MM.1S (cell line): ENCODE measurements around the gene MMP25.
"Not testable (repeated sequence)": the region's sequence is repeated elsewhere in the genome, so short reads cannot be mapped to it uniquely, and the experiment has no call there.

ENCODE experiments used
- DNase-seq: peaks from one replicate; pipeline ENCODE4 v3.0.0-alpha.2; 2015
- H2AFZ ChIP-seq: fragments of 300-600 bp; sonication (generic); 2 replicates; pipeline ENCODE4 v1.6.0; 2016; ENCODE audit warnings: antibody characterized with exemption, low read length
- H3F3A ChIP-seq: fragments of 300-600 bp; sonication (generic); 2 replicates; pipeline ENCODE4 v1.6.1; 2016; ENCODE audit warnings: mild to moderate bottlenecking, antibody characterized with exemption, low read length, moderate library complexity, mixed read lengths; ENCODE audit not compliant: insufficient read depth
- H3K27ac ChIP-seq: fragments of 300-600 bp; sonication (generic); 2 replicates; pipeline ENCODE4 v1.5.1; 2016; ENCODE audit warnings: mild to moderate bottlenecking, low read length
- H3K27me3 ChIP-seq: fragments of 300-600 bp; sonication (generic); replicated peaks from 2 replicates; pipeline ENCODE4 v1.6.0; 2016; ENCODE audit warnings: low read length; ENCODE audit not compliant: insufficient read depth
- H3K36me3 ChIP-seq: fragments of 300-600 bp; sonication (generic); replicated peaks from 2 replicates; pipeline ENCODE4 v1.6.1; 2016; ENCODE audit warnings: mild to moderate bottlenecking, low read length, mixed read lengths; ENCODE audit not compliant: insufficient read depth
- H3K4me1 ChIP-seq: fragments of 300-600 bp; sonication (generic); 2 replicates; pipeline ENCODE4 v1.6.1; 2016; ENCODE audit warnings: low read length, mixed read lengths
- H3K4me2 ChIP-seq: fragments of 300-600 bp; sonication (generic); 2 replicates; pipeline ENCODE4 v1.6.0; 2016; ENCODE audit warnings: low read depth, low read length
- H3K4me3 ChIP-seq: fragments of 300-600 bp; sonication (generic); 2 replicates; pipeline ENCODE4 v1.5.1; 2016; ENCODE audit warnings: low read length, mixed read lengths
- H3K79me2 ChIP-seq: fragments of 300-600 bp; sonication (generic); 2 replicates; pipeline ENCODE4 v1.6.1; 2016; ENCODE audit warnings: mixed run types, low read length, mixed read lengths
- H3K9ac ChIP-seq: fragments of 300-600 bp; sonication (generic); 2 replicates; pipeline ENCODE4 v1.6.1; 2016; ENCODE audit warnings: low read length, mixed read lengths
- H3K9me2 ChIP-seq: fragments of 300-600 bp; sonication (generic); replicated peaks from 2 replicates; pipeline ENCODE4 v1.6.1; 2016; ENCODE audit warnings: mild to moderate bottlenecking, low read length, mixed read lengths; ENCODE audit not compliant: insufficient read depth
- H3K9me3 ChIP-seq: fragments of 300-600 bp; sonication (generic); replicated peaks from 2 replicates; pipeline ENCODE4 v1.6.1; 2016; ENCODE audit warnings: mild to moderate bottlenecking, low read length, mixed read lengths; ENCODE audit not compliant: insufficient read depth
- H4K20me1 ChIP-seq: fragments of 300-600 bp; sonication (generic); 2 replicates; pipeline ENCODE4 v1.6.1; 2016; ENCODE audit warnings: mild to moderate bottlenecking, low read length, moderate library complexity, mixed read lengths; ENCODE audit not compliant: insufficient read depth
- CTCF ChIP-seq: fragments of 300-600 bp; sonication (generic); IDR thresholded peaks from 2 replicates; pipeline ENCODE4 v1.5.1; 2016; ENCODE audit warnings: antibody characterized with exemption, low read length, mixed read lengths
- EZH2 ChIP-seq: fragments of 300-600 bp; sonication (generic); optimal IDR thresholded peaks from 2 replicates; pipeline ENCODE3; 2017; ENCODE audit warnings: low read depth, mild to moderate bottlenecking, antibody characterized with exemption, low read length, mixed read lengths
- EZH2phosphoT487 ChIP-seq: fragments of 300-600 bp; sonication (generic); IDR thresholded peaks from 2 replicates; pipeline ENCODE4 v1.6.1; 2018; ENCODE audit warnings: antibody characterized with exemption, low read length

MMP25 gene

GRCh38 chr16:3080024-3080423 lies 33.7 kb downstream of the MMP25 start:
- Histone ChIP-seq H3K27ac (no peak overlapping the region), H3K4me3 (no peak overlapping the region)

DNA sequence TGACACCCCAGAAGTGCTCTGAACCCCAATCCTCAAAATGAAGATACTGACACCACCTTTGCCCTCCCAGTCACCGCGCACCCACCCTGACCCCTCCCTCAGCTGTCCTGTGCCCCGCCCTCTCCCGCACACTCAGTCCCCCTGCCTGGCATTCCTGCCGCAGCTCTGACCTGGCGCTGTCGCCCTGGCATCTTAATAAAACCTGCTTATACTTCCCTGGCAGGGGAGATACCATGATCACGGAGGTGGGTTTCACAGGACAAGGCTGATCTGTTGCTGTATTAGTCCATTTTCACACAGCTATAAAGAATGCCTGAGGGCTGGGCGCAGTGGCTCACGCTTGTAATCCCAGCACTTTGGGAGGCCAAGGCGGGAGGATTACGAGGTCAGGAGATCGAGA lies 35.6 kb downstream of the MMP25 start:
- H3K9ac ChIP-seq, H3K27ac ChIP-seq, H3K4me2 ChIP-seq, H3K4me3 ChIP-seq, H3K4me1 ChIP-seq, H3K9me3 ChIP-seq, H3K9me2 ChIP-seq, H4K20me1 ChIP-seq, H2AFZ ChIP-seq, H3K36me3 ChIP-seq, H3K79me2 ChIP-seq, DNase-seq, H3F3A ChIP-seq: not testable (repeated sequence)
- peaks cover 40% of the 10 kb centered on the region for H3K27me3 ChIP-seq

More at GRCh38 chr16:3080024-3080423, 33.7 kb downstream of the MMP25 start:
- Histone ChIP-seq H3F3A (0 out of 2 replicates have a peak, but pooled peaks cover 8% of the 10 kb centered on the region), H3K4me1 (peaks cover 23% of the 10 kb centered on the region), H3K9me3 (no peaks in the 10 kb centered on the region), H3K9ac (no peak overlapping the region), H2AFZ (no peak overlapping the region), H3K36me3 (no peaks in the 10 kb centered on the region), H4K20me1 (no peaks in the 10 kb centered on the region), H3K27me3 (peaks cover 36% of the 10 kb centered on the region), H3K79me2 (no peaks in the 10 kb centered on the region), H3K4me2 (no peak overlapping the region), H3K9me2 (no peaks in the 10 kb centered on the region)
- DNase-seq, result no peak
- TF ChIP-seq CTCF (no peak), EZH2phosphoT487 (no peak), EZH2 (no peak)

DNA sequence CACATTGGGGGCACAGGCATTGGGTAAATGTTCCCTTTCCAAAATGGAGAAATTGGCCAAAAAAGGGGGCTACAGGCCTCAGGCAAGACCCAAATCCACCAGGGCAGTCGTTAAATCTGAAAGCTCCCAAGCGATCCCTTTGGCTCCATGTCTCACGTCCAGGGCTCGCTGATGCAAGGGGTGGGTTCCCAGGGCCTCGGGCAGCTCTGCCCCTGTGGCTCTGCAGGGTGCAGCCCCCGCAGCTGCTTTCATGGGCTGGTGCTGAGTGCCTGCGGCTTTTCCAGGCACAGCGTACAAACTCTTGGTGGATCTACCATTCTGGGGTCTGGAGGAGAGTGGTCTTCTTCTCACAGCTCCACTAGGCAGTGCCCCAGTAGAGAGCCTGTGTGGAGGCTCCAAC lies 37.0 kb downstream of the MMP25 start:
- H2AFZ ChIP-seq, H3K36me3 ChIP-seq, H3K27ac ChIP-seq, H3K4me1 ChIP-seq, H4K20me1 ChIP-seq, DNase-seq, H3K9ac ChIP-seq, H3K4me2 ChIP-seq, H3K4me3 ChIP-seq, H3K9me3 ChIP-seq, H3K9me2 ChIP-seq, H3K79me2 ChIP-seq, H3F3A ChIP-seq: not testable (repeated sequence)
- peaks cover 43% of the 10 kb centered on the region for H3K27me3 ChIP-seq

DNA sequence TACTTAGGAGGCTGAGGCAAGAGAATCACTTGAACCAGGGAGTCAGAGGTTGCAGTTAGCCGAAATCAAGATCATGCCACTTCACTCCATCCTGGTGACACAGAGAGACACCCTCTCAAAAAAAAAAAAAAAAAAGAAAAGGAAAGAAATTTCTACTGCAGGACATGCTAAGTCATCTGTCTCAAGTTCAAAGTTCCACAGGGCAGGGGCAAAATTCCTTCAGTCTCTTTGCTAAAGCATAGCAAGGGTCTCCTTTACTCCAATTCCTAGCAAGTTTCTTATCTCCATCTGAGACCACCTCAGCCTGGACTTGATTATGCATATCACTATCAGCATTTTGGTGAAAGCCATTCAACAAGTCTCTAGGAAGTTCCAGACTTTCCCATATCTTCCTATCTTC lies 38.1 kb downstream of the MMP25 start:
- Histone ChIP-seq H3K4me2 (no peak overlapping the region), H3K9me3 (no peaks in the 10 kb centered on the region)

More for the DNA sequence above, 38.1 kb downstream of the MMP25 start:
- Histone ChIP-seq H3K27me3 (peaks cover 41% of the 10 kb centered on the region), H2AFZ (no peak overlapping the region), H3K79me2 (no peaks in the 10 kb centered on the region), H3K4me3 (no peak overlapping the region), H3K36me3 (no peaks in the 10 kb centered on the region), H3K9me2 (no peaks in the 10 kb centered on the region), H4K20me1 (no peaks in the 10 kb centered on the region), H3K9ac (no peak overlapping the region), H3K4me1 (no peaks in the 10 kb centered on the region), H3K27ac (no peak overlapping the region), H3F3A (no peaks in the 10 kb centered on the region)
- no peak for DNase-seq
- TF ChIP-seq EZH2phosphoT487, result no peak
- no peak for TF ChIP-seq CTCF
- TF ChIP-seq EZH2, result no peak
